Trophoblast cell (in vitro differentiated cells and primary cell): Measurements from ENCODE around the gene HOOK1.

Experiments
- DNase-seq, 2 donors: peaks; one replicate each; pipeline ENCODE4 v3.0.0-alpha.2; 2016
- H2AFZ ChIP-seq: 2 replicates; pipeline ENCODE4 v1.6.1; 2013; ENCODE audit warnings: low read length, moderate library complexity, mild to moderate bottlenecking; ENCODE audit not compliant: insufficient read depth, poor library complexity
- H2AK5ac ChIP-seq: 2 replicates; pipeline ENCODE4 v1.6.1; 2013; ENCODE audit warnings: mild to moderate bottlenecking, low read length
- H2BK120ac ChIP-seq: 2 replicates; pipeline ENCODE4 v1.6.1; 2013; ENCODE audit warnings: low read length, mild to moderate bottlenecking, moderate library complexity; ENCODE audit not compliant: insufficient read depth, poor library complexity
- H2BK12ac ChIP-seq: 2 replicates; pipeline ENCODE4 v1.6.1; 2013; ENCODE audit warnings: mild to moderate bottlenecking, low read length, moderate library complexity
- H2BK5ac ChIP-seq: 2 replicates; pipeline ENCODE4 v1.6.1; 2013; ENCODE audit warnings: low read length, low read depth, moderate library complexity, mild to moderate bottlenecking; ENCODE audit not compliant: poor library complexity
- H3K14ac ChIP-seq: 2 replicates; pipeline ENCODE4 v1.6.1; 2013; ENCODE audit warnings: mild to moderate bottlenecking, low read length
- H3K18ac ChIP-seq: 2 replicates; pipeline ENCODE4 v1.6.1; 2013; ENCODE audit warnings: mild to moderate bottlenecking, low read length
- H3K23ac ChIP-seq: 2 replicates; pipeline ENCODE4 v1.6.1; 2013; ENCODE audit warnings: low read length
- H3K27ac ChIP-seq: 2 replicates; pipeline ENCODE4 v1.5.1; 2013; ENCODE audit warnings: low read depth, mild to moderate bottlenecking, inconsistent platforms, low read length, moderate library complexity
- H3K27me3 ChIP-seq: 2 replicates; pipeline ENCODE4 v1.6.1; 2013; ENCODE audit warnings: inconsistent platforms, mild to moderate bottlenecking, low read length, moderate library complexity; ENCODE audit not compliant: insufficient read depth
- H3K36me3 ChIP-seq, 2 experiments: 1 replicate in 1 of 2; 2 replicates in 1 of 2; pipeline ENCODE4 v1.6.1; 2013; ENCODE audit warnings: low read length in 2 of 2, mild to moderate bottlenecking in 2 of 2, moderate library complexity in 1 of 2; ENCODE audit not compliant: insufficient read depth in 2 of 2, control insufficient read depth in 1 of 2
- H3K4ac ChIP-seq: 2 replicates; pipeline ENCODE4 v1.6.1; 2013; ENCODE audit warnings: low read depth, mild to moderate bottlenecking, low read length, moderate library complexity
- H3K4me1 ChIP-seq, 2 experiments: 1 replicate in 1 of 2; 2 replicates in 1 of 2; pipeline ENCODE4 v1.6.1; 2013; ENCODE audit warnings: low read length in 2 of 2, mild to moderate bottlenecking in 2 of 2, moderate library complexity in 1 of 2; ENCODE audit not compliant: insufficient read depth in 2 of 2, control insufficient read depth in 1 of 2
- H3K4me2 ChIP-seq: 2 replicates; pipeline ENCODE4 v1.6.1; 2013; ENCODE audit warnings: inconsistent platforms, mild to moderate bottlenecking, low read length, moderate library complexity
- H3K4me3 ChIP-seq: 2 replicates; pipeline ENCODE4 v1.5.1; 2013; ENCODE audit warnings: mild to moderate bottlenecking, low read depth, low read length, inconsistent platforms
- H3K79me1 ChIP-seq: one replicate; pipeline ENCODE4 v1.6.1; 2013; ENCODE audit warnings: low read length
- H3K79me2 ChIP-seq: 2 replicates; pipeline ENCODE4 v1.6.1; 2013; ENCODE audit warnings: low read length, mild to moderate bottlenecking; ENCODE audit not compliant: control insufficient read depth, insufficient read depth, poor library complexity
- H3K9ac ChIP-seq: 2 replicates; pipeline ENCODE4 v1.6.1; 2013; ENCODE audit warnings: mild to moderate bottlenecking, low read length
- H3K9me3 ChIP-seq: 2 replicates; pipeline ENCODE4 v1.6.1; 2013; ENCODE audit warnings: low read depth, mild to moderate bottlenecking, control low read depth, inconsistent platforms, low read length; ENCODE audit not compliant: insufficient read depth
- H4K12ac ChIP-seq: 2 replicates; pipeline ENCODE4 v1.6.1; 2013; ENCODE audit warnings: low read depth, mild to moderate bottlenecking, low read length, moderate library complexity
- H4K8ac ChIP-seq: 2 replicates; pipeline ENCODE4 v1.6.1; 2013; ENCODE audit warnings: low read depth, mild to moderate bottlenecking, low read length, moderate library complexity
- H4K91ac ChIP-seq: one replicate; pipeline ENCODE4 v1.6.1; 2013; ENCODE audit warnings: low read depth, mild to moderate bottlenecking, low read length, moderate library complexity
- WGBS: extraction: QIAGEN DNeasy Blood & Tissue Kit; methylation state at CpG from one replicate; pipeline ENCODE4 v1.1.7; 2013; ENCODE audit warnings: missing lambda C conversion rate; ENCODE audit not compliant: insufficient read length, insufficient coverage; ENCODE audit errors: extremely low coverage; 5-methylcytosine and 5-hydroxymethylcytosine counted together

HOOK1 gene

GRCh38 chr1:59892841-59893811, 78.4 kb downstream of the HOOK1 start:
- H3K4me3 ChIP-seq, result no peak overlapping the region
- WGBS, result no CpG with 5 or more reads among the region's 7 CpGs
- no peaks in the 10 kb centered on the region for H3K79me2 ChIP-seq
- peak; percentile 41 to 86 for DNase-seq
- no peaks in the 10 kb centered on the region for H3K79me1 ChIP-seq
- H3K23ac ChIP-seq, result no peak overlapping the region
- H2AFZ ChIP-seq, result no peak overlapping the region
- H3K4me2 ChIP-seq, result no peak overlapping the region
- H3K27me3 ChIP-seq, result no peaks in the 10 kb centered on the region
- no peak overlapping the region for H3K9ac ChIP-seq
- H4K12ac ChIP-seq, result no peak overlapping the region
- H2BK120ac ChIP-seq, result no peak overlapping the region
- H4K8ac ChIP-seq, result no peak overlapping the region
- H2BK5ac ChIP-seq, result no peak overlapping the region
- no peak overlapping the region for H3K27ac ChIP-seq
- H3K14ac ChIP-seq, result no peak overlapping the region
- peaks cover 4% of the 10 kb centered on the region for H3K9me3 ChIP-seq
- H4K91ac ChIP-seq, result no peak overlapping the region
- H3K18ac ChIP-seq, result no peak overlapping the region
- no peak overlapping the region for H2AK5ac ChIP-seq
- no peaks in the 10 kb centered on the region for H3K4me1 ChIP-seq
- peaks cover 0 to 2% of the 10 kb centered on the region in 2 experiments for H3K36me3 ChIP-seq
- no peak overlapping the region for H2BK12ac ChIP-seq
- H3K4ac ChIP-seq, result no peak overlapping the region

GRCh38 chr1:59897165-59897564, 82.4 kb downstream of the HOOK1 start:
- Histone ChIP-seq H3K4me3 (no peak overlapping the region), H4K91ac (no peak overlapping the region), H2AFZ (no peak overlapping the region), H2BK120ac (no peak overlapping the region), H3K27ac (no peak overlapping the region), H3K18ac (no peak overlapping the region), H3K14ac (no peak overlapping the region), H2BK5ac (no peak overlapping the region), H3K79me2 (no peaks in the 10 kb centered on the region), H3K9me3 (no peaks in the 10 kb centered on the region), H3K23ac (no peak overlapping the region), H3K36me3 (no peaks in the 10 kb centered on the region), H3K4me1 (no peaks in the 10 kb centered on the region), H2AK5ac (no peak overlapping the region), H4K8ac (no peak overlapping the region), H4K12ac (no peak overlapping the region), H3K79me1 (no peaks in the 10 kb centered on the region), H2BK12ac (no peak overlapping the region), H3K9ac (no peak overlapping the region), H3K4ac (no peak overlapping the region), H3K4me2 (no peak overlapping the region), H3K27me3 (no peaks in the 10 kb centered on the region)
- 100% methylated on average over 1 of the region's 2 CpGs for WGBS
- no peak for DNase-seq

DNA sequence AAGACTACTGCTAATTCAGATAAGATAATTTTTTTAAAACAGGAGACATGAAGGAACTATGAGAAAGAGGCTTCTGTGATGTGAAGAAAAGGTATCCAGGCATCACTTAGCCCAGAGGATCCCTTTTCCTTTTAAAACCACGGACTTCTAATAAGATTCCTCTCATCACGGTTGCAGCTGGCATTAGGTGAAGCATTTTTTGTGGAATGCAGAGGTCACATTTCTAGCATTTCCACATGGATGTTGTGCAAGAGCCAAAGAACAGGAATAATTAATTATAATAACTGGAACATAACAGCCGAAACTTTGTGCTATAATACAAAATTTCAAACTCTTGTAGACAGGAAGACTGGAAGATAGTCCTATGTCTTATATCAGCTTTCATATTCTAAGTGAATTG, 84.2 kb downstream of the HOOK1 start:
- no peaks in the 10 kb centered on the region for H3K27me3 ChIP-seq
- no peak overlapping the region for H3K4me2 ChIP-seq
- H3K4ac ChIP-seq, result no peak overlapping the region
- H4K8ac ChIP-seq, result no peak overlapping the region
- H2AK5ac ChIP-seq, result no peak overlapping the region
- H2BK12ac ChIP-seq, result no peak overlapping the region
- H3K23ac ChIP-seq, result no peak overlapping the region
- no peak overlapping the region for H2BK120ac ChIP-seq
- H3K9me3 ChIP-seq, result no peaks in the 10 kb centered on the region
- no peak overlapping the region for H3K4me3 ChIP-seq
- H3K79me2 ChIP-seq, result no peaks in the 10 kb centered on the region
- no peaks in the 10 kb centered on the region for H3K4me1 ChIP-seq
- no peak overlapping the region for H4K12ac ChIP-seq
- WGBS, result no CpG with 5 or more reads among the region's 3 CpGs
- H3K14ac ChIP-seq, result no peak overlapping the region
- no peak overlapping the region for H3K27ac ChIP-seq
- H3K36me3 ChIP-seq, result no peaks in the 10 kb centered on the region
- peak; percentile 29 to 76 for DNase-seq
- H3K18ac ChIP-seq, result no peak overlapping the region
- no peak overlapping the region for H3K9ac ChIP-seq
- H2BK5ac ChIP-seq, result no peak overlapping the region
- no peak overlapping the region for H2AFZ ChIP-seq
- no peak overlapping the region for H4K91ac ChIP-seq
- H3K79me1 ChIP-seq, result no peaks in the 10 kb centered on the region

- H2AFZ ChIP-seq, result no peak overlapping the region
- H2BK120ac ChIP-seq, result no peak overlapping the region
- no peak overlapping the region for H4K12ac ChIP-seq
- no peak overlapping the region for H3K14ac ChIP-seq
- H3K4me1 ChIP-seq, result no peaks in the 10 kb centered on the region
- H3K18ac ChIP-seq, result no peak overlapping the region
- no peak overlapping the region for H2BK12ac ChIP-seq
- H4K91ac ChIP-seq, result no peak overlapping the region
- H3K79me2 ChIP-seq, result no peaks in the 10 kb centered on the region
- no peaks in the 10 kb centered on the region for H3K79me1 ChIP-seq
- H3K27ac ChIP-seq, result no peak overlapping the region
- no peaks in the 10 kb centered on the region for H3K36me3 ChIP-seq
- no peak overlapping the region for H4K8ac ChIP-seq
- no peak overlapping the region for H3K23ac ChIP-seq
- H2BK5ac ChIP-seq, result no peak overlapping the region
- no peak overlapping the region for H3K9ac ChIP-seq
- no peak overlapping the region for H3K4me2 ChIP-seq
- no peaks in the 10 kb centered on the region for H3K9me3 ChIP-seq
- no peaks in the 10 kb centered on the region for H3K27me3 ChIP-seq
- no peak for DNase-seq
- H3K4me3 ChIP-seq, result no peak overlapping the region
- H3K4ac ChIP-seq, result no peak overlapping the region
- no peak overlapping the region for H2AK5ac ChIP-seq
- WGBS, result no CpG with 5 or more reads among the region's 2 CpGs
These were observed 85.9 kb downstream of the HOOK1 start for GRCh38 chr1:59900640-59901039.
